Measurements from ENCODE around the gene SAFB2. TPM values are rescaled to one million over a fixed set of nuclear protein-coding genes. Genes with fewer than 3 reads are reported as not detected.

SAFB2 gene
- polyA plus RNA-seq, 2 of the 4 experiments (the other 2 are of a cell fraction) = 33.2 to 51.2 TPM

- TF ChIP-seq FOXS1 (CRISPR knock-in tag; IDR thresholded peaks at IDR 0.05) (no peak), TP53 (CRISPR knock-in tag; IDR thresholded peaks at IDR 0.05) (no peak)
Measured at GRCh38 chr19:5619946-5620345, 2.6 kb downstream of the SAFB2 start (continued).

- no peaks in the 10 kb centered on the region for H3K9me3 ChIP-seq
- no peak for FAIRE-seq
- CTCF ChIA-PET = interaction anchor here (0.5 to 1.5 kb wide), 2 partner anchors 69 to 175 kb away, joined by 3 to 5 read pairs; no protein-coding TSS in a partner anchor
- WGBS (ENCODE audit: missing lambda C conversion rate) = 97% methylated on average over 9 of the region's 9 CpGs
- H3K27ac ChIP-seq = no peak overlapping the region
- peaks cover 16% of the 10 kb centered on the region for H3K4me1 ChIP-seq
- DNase-seq (ENCODE audit: low read depth in 1 of 2, low spot score in 1 of 2) = no peak
- ATAC-seq = no peak
- POLR2A ChIA-PET = no interaction called here
- TF ChIP-seq RCOR1 (IDR thresholded peaks at IDR 0.05; ENCODE audit: low read depth, low read length) = no peak
- TF ChIP-seq GATA3 (IDR thresholded peaks at IDR 0.05; ENCODE audit: borderline replicate concordance) = no peak
- no peak for TF ChIP-seq RFX5 (IDR thresholded peaks at IDR 0.05)
- no peak for TF ChIP-seq TFCP2L1 (CRISPR knock-in tag; IDR thresholded peaks at IDR 0.05)
- TF ChIP-seq SMC3 (IDR thresholded peaks at IDR 0.05) = no peak
- TF ChIP-seq CEBPB (IDR thresholded peaks at IDR 0.05) = no peak
- no peak for TF ChIP-seq CHD2 (IDR thresholded peaks at IDR 0.05; ENCODE audit: low read length, partially characterized antibody)
- TF ChIP-seq PBX3 (IDR thresholded peaks at IDR 0.05) = no peak
- TF ChIP-seq NPAS2 (CRISPR knock-in tag; IDR thresholded peaks at IDR 0.05; ENCODE audit: borderline replicate concordance) = no peak
- no peak for TF ChIP-seq JUNB (IDR thresholded peaks at IDR 0.05)
- TF ChIP-seq CBX8 (IDR thresholded peaks at IDR 0.05) = no peak
- TF ChIP-seq EHF (CRISPR knock-in tag; IDR thresholded peaks at IDR 0.05) = no peak
- no peak for TF ChIP-seq PHF8 (IDR thresholded peaks at IDR 0.05; ENCODE audit: borderline replicate concordance, low read depth)
- no peak for TF ChIP-seq TP53 (CRISPR knock-in tag; IDR thresholded peaks at IDR 0.05)
- no peak overlapping the region for H3K4me2 ChIP-seq
- no peak overlapping the region for H3K4me3 ChIP-seq
Measured at GRCh38 chr19:5618591-5618990, 4.0 kb downstream of the SAFB2 start.

- no peak for FAIRE-seq
- DNase-seq (ENCODE audit: low read depth in 1 of 2, low spot score in 1 of 2) = no peak
- no peak overlapping the region for H3K4me3 ChIP-seq
- WGBS (ENCODE audit: missing lambda C conversion rate) = 88% methylated on average over 1 of the region's 1 CpG
- ATAC-seq = no peak
- H3K27ac ChIP-seq = no peak overlapping the region
- H3K4me2 ChIP-seq = no peak overlapping the region
- peaks cover 16% of the 10 kb centered on the region for H3K4me1 ChIP-seq
- ChIA-PET CTCF (no interaction called here), POLR2A (no interaction called here)
- TF ChIP-seq CTCF (IDR thresholded peaks at IDR 0.05) = no peak
- no peak for TF ChIP-seq NFE2L2 (conservative IDR thresholded peaks at IDR 0.05; ENCODE audit: low read length)
- no peak for TF ChIP-seq SREBF2 (IDR thresholded peaks at IDR 0.05)
- no peak for TF ChIP-seq BCL3 (IDR thresholded peaks at IDR 0.05)
- TF ChIP-seq EP300 (IDR thresholded peaks at IDR 0.05) = no peak
- no peak for TF ChIP-seq RNF2 (IDR thresholded peaks at IDR 0.05; ENCODE audit: borderline replicate concordance, low read depth)
- no peak for TF ChIP-seq TP53 (CRISPR knock-in tag; IDR thresholded peaks at IDR 0.05)
- TF ChIP-seq ZSCAN20 (CRISPR knock-in tag; IDR thresholded peaks at IDR 0.05) = no peak
- H3K9me3 ChIP-seq = no peaks in the 10 kb centered on the region
Measured at GRCh38 chr19:5617080-5617479, 5.5 kb downstream of the SAFB2 start.

Measured in A549 (cell line).